ENCODE measurements around the gene LSM12.
"Not testable (repeated sequence)": the region's sequence is repeated elsewhere in the genome, so short reads cannot be mapped to it uniquely, and the experiment has no call there.

LSM12 gene

GRCh38 chr17:44053125-44053872 lies 13.2 kb downstream of the LSM12 start:
- no peaks in the 10 kb centered on the region for H3K4me1 ChIP-seq (ENCODE audit: insufficient read depth, low read length, severe bottlenecking)
- no peaks in the 10 kb centered on the region for H4K20me1 ChIP-seq (ENCODE audit: insufficient read depth, low read length)
- H3K9me2 ChIP-seq (ENCODE audit: low read depth, low read length), result no peaks in the 10 kb centered on the region
- H3F3A ChIP-seq (ENCODE audit: insufficient read depth, low read length), result no peaks in the 10 kb centered on the region
- H3K4me2 ChIP-seq (ENCODE audit: low read length), result no peak overlapping the region
- H3K36me3 ChIP-seq (ENCODE audit: insufficient read depth, low read length), result peaks cover 86% of the 10 kb centered on the region
- H3K27me3 ChIP-seq (ENCODE audit: insufficient read depth, low read length), result no peaks in the 10 kb centered on the region
- no peak overlapping the region for H3K27ac ChIP-seq (ENCODE audit: low read depth, low read length, poor library complexity, severe bottlenecking)
- H3K4me3 ChIP-seq (ENCODE audit: low read depth, low read length, poor library complexity, severe bottlenecking), result no peak overlapping the region
- H3K9ac ChIP-seq (ENCODE audit: low read length), result no peak overlapping the region
- no peak for TF ChIP-seq CTCF (IDR thresholded peaks at IDR 0.05; ENCODE audit: low read length)
- TF ChIP-seq EZH2 (IDR thresholded peaks at IDR 0.05; ENCODE audit: borderline replicate concordance, low read length), result no peak
- no peak overlapping the region for H2AFZ ChIP-seq (ENCODE audit: low read length)
- no peaks in the 10 kb centered on the region for H3K9me3 ChIP-seq (ENCODE audit: low read length)
- peaks cover 11% of the 10 kb centered on the region for H3K79me2 ChIP-seq (ENCODE audit: insufficient read depth, low read length)

GRCh38 chr17:44049294-44050060 lies 17.0 kb downstream of the LSM12 start:
- H3K4me2 ChIP-seq (ENCODE audit: low read length), result no peak overlapping the region
- H3K36me3 ChIP-seq (ENCODE audit: insufficient read depth, low read length), result peaks cover 82% of the 10 kb centered on the region
- no peak overlapping the region for H3K4me3 ChIP-seq (ENCODE audit: low read depth, low read length, poor library complexity, severe bottlenecking)
- no peak overlapping the region for H3K27ac ChIP-seq (ENCODE audit: low read depth, low read length, poor library complexity, severe bottlenecking)
- no peaks in the 10 kb centered on the region for H4K20me1 ChIP-seq (ENCODE audit: insufficient read depth, low read length)
- H3K9ac ChIP-seq (ENCODE audit: low read length), result no peak overlapping the region
- no peaks in the 10 kb centered on the region for H3F3A ChIP-seq (ENCODE audit: insufficient read depth, low read length)
- no peak overlapping the region for H2AFZ ChIP-seq (ENCODE audit: low read length)
- H3K4me1 ChIP-seq (ENCODE audit: insufficient read depth, low read length, severe bottlenecking), result no peaks in the 10 kb centered on the region
- no peak for TF ChIP-seq EZH2 (IDR thresholded peaks at IDR 0.05; ENCODE audit: borderline replicate concordance, low read length)
- no peak for TF ChIP-seq CTCF (IDR thresholded peaks at IDR 0.05; ENCODE audit: low read length)
- H3K79me2 ChIP-seq (ENCODE audit: insufficient read depth, low read length), result peaks cover 7% of the 10 kb centered on the region
- no peaks in the 10 kb centered on the region for H3K9me2 ChIP-seq (ENCODE audit: low read depth, low read length)
- no peaks in the 10 kb centered on the region for H3K9me3 ChIP-seq (ENCODE audit: low read length)
- no peaks in the 10 kb centered on the region for H3K27me3 ChIP-seq (ENCODE audit: insufficient read depth, low read length)

GRCh38 chr17:44046893-44047292 lies 19.6 kb downstream of the LSM12 start:
- H3K36me3 ChIP-seq (ENCODE audit: insufficient read depth, low read length), result peaks cover 76% of the 10 kb centered on the region
- H3K9ac ChIP-seq (ENCODE audit: low read length); H3F3A ChIP-seq (ENCODE audit: insufficient read depth, low read length): not testable (repeated sequence)

More at GRCh38 chr17:44046893-44047292, 19.6 kb downstream of the LSM12 start:
- not testable (repeated sequence) for H3K9me2 ChIP-seq (ENCODE audit: low read depth, low read length); H3K27me3 ChIP-seq (ENCODE audit: insufficient read depth, low read length); H3K79me2 ChIP-seq (ENCODE audit: insufficient read depth, low read length); H3K4me2 ChIP-seq (ENCODE audit: low read length); H3K4me1 ChIP-seq (ENCODE audit: insufficient read depth, low read length, severe bottlenecking); H3K27ac ChIP-seq (ENCODE audit: low read depth, low read length, poor library complexity, severe bottlenecking); H3K9me3 ChIP-seq (ENCODE audit: low read length); H4K20me1 ChIP-seq (ENCODE audit: insufficient read depth, low read length); H3K4me3 ChIP-seq (ENCODE audit: low read depth, low read length, poor library complexity, severe bottlenecking); H2AFZ ChIP-seq (ENCODE audit: low read length)

All from OCI-LY1 (cell line).